SHP77 (cell line): Measurements from ENCODE around the gene GRIK4.
A peak's percentile ranks its signal among the peaks of the same experiment; 100 is the strongest.

Experiments
- DNase-seq, 2 experiments: peaks; one replicate each; lab custom pipeline; 2025; lab: John Stamatoyannopoulos, UW

GRIK4 gene

GRCh38 chr11:120547811-120548681 is 36.5 kb downstream of the GRIK4 start:
- peak; percentile 70 to 90 for DNase-seq

GRCh38 chr11:120548682-120549209 is 37.2 kb downstream of the GRIK4 start:
- no peak for DNase-seq

- DNase-seq = no peak
These were observed 37.8 kb downstream of the GRIK4 start for GRCh38 chr11:120549346-120549745.

- no peak for DNase-seq
These were observed 38.5 kb downstream of the GRIK4 start for GRCh38 chr11:120550007-120550406.

- no peak for DNase-seq
These were observed 39.6 kb downstream of the GRIK4 start for GRCh38 chr11:120551191-120551590.

GRCh38 chr11:120554766-120555432 is 43.4 kb downstream of the GRIK4 start:
- DNase-seq = no peak

- DNase-seq = no peak
These were observed 43.9 kb downstream of the GRIK4 start for GRCh38 chr11:120555433-120555773.

- DNase-seq = no peak
These were observed 45.2 kb downstream of the GRIK4 start for GRCh38 chr11:120556797-120557196.

GRCh38 chr11:120558744-120559431 is 47.3 kb downstream of the GRIK4 start:
- DNase-seq = no peak

- no peak for DNase-seq
These were observed 49.7 kb downstream of the GRIK4 start for GRCh38 chr11:120561286-120561685.

GRCh38 chr11:120562806-120563425 is 51.4 kb downstream of the GRIK4 start:
- DNase-seq = no peak

GRCh38 chr11:120563703-120564572 is 52.4 kb downstream of the GRIK4 start:
- DNase-seq = no peak

GRCh38 chr11:120564573-120565311 is 53.2 kb downstream of the GRIK4 start:
- DNase-seq = no peak

GRCh38 chr11:120565466-120566155 is 54.1 kb downstream of the GRIK4 start:
- no peak for DNase-seq

GRCh38 chr11:120566176-120566575 is 54.6 kb downstream of the GRIK4 start:
- DNase-seq = no peak

- no peak for DNase-seq
These were observed 57.2 kb downstream of the GRIK4 start for GRCh38 chr11:120568572-120569307.

- no peak for DNase-seq
These were observed 58.3 kb downstream of the GRIK4 start for GRCh38 chr11:120569861-120570260.

- no peak for DNase-seq
These were observed 59.9 kb downstream of the GRIK4 start for GRCh38 chr11:120571476-120571875.

GRCh38 chr11:120573756-120574354 is 62.3 kb downstream of the GRIK4 start:
- no peak for DNase-seq
